GM12801 (cell line): Measurements from ENCODE around the gene COL23A1.

ENCODE experiments used
- TF ChIP-seq, protein P1 (sequence below): IDR thresholded peaks from one replicate; pipeline ENCODE4 v1.5.1; 2011; ENCODE audit warnings: control low read depth; ENCODE audit not compliant: insufficient read length; ENCODE audit errors: extremely low read depth

The COL23A1 gene

DNA sequence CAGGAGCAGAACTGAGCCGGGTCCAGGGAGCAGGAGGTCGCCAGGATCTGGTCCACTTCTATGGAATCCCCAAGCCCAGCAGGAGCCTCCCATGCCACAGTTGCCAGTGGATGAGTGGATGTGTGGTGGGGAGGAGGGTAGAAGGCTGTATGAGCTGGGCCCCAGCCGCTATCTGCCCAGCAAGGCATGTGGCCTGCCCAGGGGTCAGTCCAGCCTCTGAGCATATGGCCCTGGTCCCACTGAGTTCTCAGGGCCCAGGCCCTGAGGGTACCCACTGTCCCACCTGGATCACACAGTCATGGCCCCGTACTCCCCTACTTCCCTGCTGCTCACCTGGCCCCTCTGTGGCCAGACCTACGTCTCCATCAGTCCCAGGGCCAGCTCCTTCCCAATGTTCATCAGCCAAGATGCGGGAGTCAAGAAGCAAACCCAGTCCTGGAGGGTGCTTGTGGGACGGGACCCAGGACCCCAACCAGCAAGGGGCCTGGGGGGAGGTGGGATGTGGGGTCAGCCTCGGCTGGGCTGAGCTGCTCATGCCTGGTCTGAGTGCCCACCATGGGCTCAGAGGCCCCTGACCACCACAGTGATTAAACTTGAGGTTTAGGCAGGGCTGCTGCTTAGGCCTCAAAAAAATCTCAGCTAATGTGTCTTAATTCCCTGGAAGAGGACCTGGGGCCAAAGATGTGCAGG, 152.7 kb downstream of the COL23A1 start:
- TF ChIP-seq, protein P1, sequence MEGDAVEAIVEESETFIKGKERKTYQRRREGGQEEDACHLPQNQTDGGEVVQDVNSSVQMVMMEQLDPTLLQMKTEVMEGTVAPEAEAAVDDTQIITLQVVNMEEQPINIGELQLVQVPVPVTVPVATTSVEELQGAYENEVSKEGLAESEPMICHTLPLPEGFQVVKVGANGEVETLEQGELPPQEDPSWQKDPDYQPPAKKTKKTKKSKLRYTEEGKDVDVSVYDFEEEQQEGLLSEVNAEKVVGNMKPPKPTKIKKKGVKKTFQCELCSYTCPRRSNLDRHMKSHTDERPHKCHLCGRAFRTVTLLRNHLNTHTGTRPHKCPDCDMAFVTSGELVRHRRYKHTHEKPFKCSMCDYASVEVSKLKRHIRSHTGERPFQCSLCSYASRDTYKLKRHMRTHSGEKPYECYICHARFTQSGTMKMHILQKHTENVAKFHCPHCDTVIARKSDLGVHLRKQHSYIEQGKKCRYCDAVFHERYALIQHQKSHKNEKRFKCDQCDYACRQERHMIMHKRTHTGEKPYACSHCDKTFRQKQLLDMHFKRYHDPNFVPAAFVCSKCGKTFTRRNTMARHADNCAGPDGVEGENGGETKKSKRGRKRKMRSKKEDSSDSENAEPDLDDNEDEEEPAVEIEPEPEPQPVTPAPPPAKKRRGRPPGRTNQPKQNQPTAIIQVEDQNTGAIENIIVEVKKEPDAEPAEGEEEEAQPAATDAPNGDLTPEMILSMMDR: no peak

DNA sequence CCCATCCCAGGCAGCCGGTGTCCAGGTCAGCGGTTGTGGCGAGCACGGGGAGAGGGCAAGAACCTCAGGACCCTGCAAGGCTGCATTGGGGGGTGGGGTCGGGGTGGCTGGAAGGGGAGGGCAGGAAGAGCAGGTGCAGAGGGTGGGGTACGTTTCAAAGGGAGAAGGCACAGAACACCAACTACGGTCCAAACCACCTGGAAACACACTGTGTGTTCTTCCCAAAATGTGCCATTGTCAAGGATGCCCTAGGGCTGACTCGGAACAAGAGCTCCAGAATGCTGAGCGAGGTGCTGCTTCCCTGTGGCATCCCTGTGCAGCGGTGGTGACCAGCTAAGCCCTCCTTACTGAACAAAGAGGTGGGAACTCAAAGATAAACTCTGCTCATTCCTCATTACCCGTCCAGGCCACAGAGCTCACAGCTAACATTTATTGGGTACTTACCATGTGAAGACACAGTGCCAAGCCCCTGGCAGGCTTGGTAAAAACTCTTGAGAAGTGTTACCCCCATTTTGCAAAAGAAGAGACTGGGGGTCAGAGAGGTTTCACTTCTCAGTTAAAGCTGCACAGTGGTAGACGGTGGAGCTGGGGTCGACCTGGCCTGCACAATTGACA, 153.8 kb downstream of the COL23A1 start:
- TF ChIP-seq, protein P1: no peak

DNA sequence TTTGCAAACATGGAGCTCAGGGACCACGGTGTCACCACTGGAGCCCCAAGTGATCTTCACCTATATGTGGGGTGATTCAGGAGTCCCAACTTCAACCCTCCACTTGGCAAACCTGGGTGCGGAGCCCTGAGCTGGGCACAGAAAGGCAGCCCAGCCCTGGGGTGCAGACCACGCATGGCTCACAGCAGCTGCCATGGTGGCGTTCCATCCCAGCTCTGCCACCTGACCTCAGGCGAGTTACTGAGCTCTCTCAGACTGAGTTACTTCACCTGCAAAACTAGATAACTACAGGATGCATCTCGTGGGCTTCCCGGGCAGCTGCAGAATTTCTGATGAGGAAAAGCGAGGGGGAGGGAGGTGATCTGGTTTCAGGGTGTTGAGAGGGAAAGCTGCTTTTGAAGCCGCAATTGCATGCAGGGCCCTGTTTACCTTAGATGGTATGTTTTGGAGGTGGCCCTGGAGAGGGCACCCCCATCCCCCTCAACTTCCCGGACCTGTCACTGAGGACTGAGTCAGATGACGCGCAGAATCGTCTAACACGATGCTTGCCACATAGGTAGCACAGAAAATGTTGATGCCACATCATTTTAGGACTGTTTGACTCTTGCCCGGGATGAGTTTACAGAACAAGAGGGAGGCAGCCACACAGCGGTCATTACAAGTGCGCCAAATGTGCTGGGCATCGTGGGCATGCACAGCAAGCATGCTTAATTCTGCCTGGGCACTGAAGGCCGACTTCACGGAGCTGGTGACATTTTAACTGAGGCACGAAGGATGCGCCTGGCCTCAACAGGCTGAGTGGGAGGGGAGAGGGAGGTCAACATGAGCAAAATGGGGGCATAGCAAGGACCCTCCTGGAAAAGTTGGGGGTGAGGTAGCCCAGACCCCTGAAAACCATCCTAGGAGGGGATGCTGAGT, 154.6 kb downstream of the COL23A1 start:
- TF ChIP-seq, protein P1: no peak

GRCh38 chr5:178434851-178435250, 155.3 kb downstream of the COL23A1 start:
- TF ChIP-seq, protein P1: no peak

GRCh38 chr5:178434016-178434761, 156.0 kb downstream of the COL23A1 start:
- TF ChIP-seq, protein P1: no peak

DNA sequence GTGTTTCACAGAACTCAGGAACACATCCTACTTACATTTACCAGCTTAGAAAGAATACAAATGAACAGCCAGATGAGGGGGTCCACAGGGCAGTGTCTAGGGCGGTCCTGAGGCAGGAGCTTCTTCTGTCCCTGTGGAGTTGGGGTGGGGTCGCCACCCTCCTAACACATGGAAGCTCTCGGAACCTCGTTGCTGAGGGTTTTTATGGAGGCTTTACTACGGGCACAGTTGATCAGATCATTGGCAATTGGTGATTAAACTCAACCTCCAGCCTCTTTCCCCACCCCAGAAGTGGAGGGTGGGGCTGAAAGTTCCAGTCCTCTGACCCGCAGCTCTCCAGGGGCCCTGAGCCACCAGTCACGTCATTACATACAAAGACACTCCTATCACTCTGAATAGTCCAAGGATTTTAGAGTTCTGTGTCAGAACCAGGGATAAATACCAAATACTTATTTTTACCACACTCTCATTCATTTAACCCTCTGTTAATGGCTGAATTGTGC, 156.9 kb downstream of the COL23A1 start:
- TF ChIP-seq, protein P1: no peak
